Stimulated activated CD4-positive, alpha-beta T cell treated with anti-CD3 and anti-CD28 coated beads, Interleukin-4, amount 100 ng/mL, for 48 hours (primary cell): ENCODE data around the gene MAPK8.

ENCODE experiments used
- DNase-seq, 2 donors: peaks; one replicate each; pipeline ENCODE4 v3.0.0-alpha.2; 2020; ENCODE audit warnings: low read depth in 2 of 2

Gene MAPK8

GRCh38 chr10:48449501-48450232 is 143.2 kb downstream of the MAPK8 start:
- no peak for DNase-seq

- DNase-seq, result no peak
Measured at GRCh38 chr10:48450233-48450740, 143.8 kb downstream of the MAPK8 start.

- DNase-seq, result no peak
Measured at GRCh38 chr10:48450741-48451466, 144.4 kb downstream of the MAPK8 start.

GRCh38 chr10:48451969-48452878 is 145.7 kb downstream of the MAPK8 start:
- no peak for DNase-seq

- no peak for DNase-seq
Measured at GRCh38 chr10:48452879-48453412, 146.5 kb downstream of the MAPK8 start.

- DNase-seq, result no peak
Measured at GRCh38 chr10:48453451-48454301, 147.2 kb downstream of the MAPK8 start.

GRCh38 chr10:48454302-48455054 is 148.0 kb downstream of the MAPK8 start:
- DNase-seq, result no peak

GRCh38 chr10:48455055-48455391 is 148.5 kb downstream of the MAPK8 start:
- no peak for DNase-seq

GRCh38 chr10:48455392-48456151 is 149.1 kb downstream of the MAPK8 start:
- DNase-seq, result no peak

GRCh38 chr10:48456361-48456804 is 149.9 kb downstream of the MAPK8 start:
- no peak for DNase-seq

- DNase-seq, result no peak
Measured at GRCh38 chr10:48456808-48457761, 150.6 kb downstream of the MAPK8 start.

GRCh38 chr10:48457949-48458661 is 151.6 kb downstream of the MAPK8 start:
- DNase-seq, result no peak

GRCh38 chr10:48458662-48459048 is 152.2 kb downstream of the MAPK8 start:
- no peak for DNase-seq

- no peak for DNase-seq
Measured at GRCh38 chr10:48459270-48460150, 153.0 kb downstream of the MAPK8 start.

- no peak for DNase-seq
Measured at GRCh38 chr10:48460182-48460581, 153.7 kb downstream of the MAPK8 start.

GRCh38 chr10:48461623-48462481 is 155.4 kb downstream of the MAPK8 start:
- DNase-seq, result no peak
